GM10248 (cell line): Measurements from ENCODE around the gene BACE2.

ENCODE experiments used
- CTCF ChIA-PET: fragments of 300-600 bp; sonication (Branson Sonifier 250); formaldehyde crosslinking; extraction: SDS; loops from one replicate; lab custom pipeline; 2021; ENCODE audit warnings: antibody characterized with exemption; lab: Yijun Ruan, JAX
- POLR2A ChIA-PET: fragments of 350-650 bp; sonication (Branson Sonifier 250); formaldehyde crosslinking; extraction: SDS; loops from one replicate; lab custom pipeline; 2020; ENCODE audit warnings: antibody characterized with exemption; lab: Yijun Ruan, JAX
- DNase-seq: peaks from one replicate; pipeline ENCODE4 v3.0.0; 2012; ENCODE audit errors: extremely low spot score
- CTCF ChIP-seq: IDR thresholded peaks from 2 replicates; pipeline ENCODE4 v1.5.1; 2012; ENCODE audit warnings: mild to moderate bottlenecking, low read depth; ENCODE audit errors: extremely low read depth, missing control alignments, control extremely low read depth

The BACE2 gene

GRCh38 chr21:41325138-41325912, 157.4 kb downstream of the BACE2 start:
- no peak for DNase-seq
- TF ChIP-seq CTCF = no peak
- ChIA-PET CTCF (interaction anchor here (1.2 to 1.9 kb wide), 2 partner anchors 42 kb away, joined by 3 to 5 read pairs; no protein-coding TSS in a partner anchor), POLR2A (no interaction called here)

GRCh38 chr21:41326414-41327080, 158.6 kb downstream of the BACE2 start:
- POLR2A ChIA-PET = no interaction called here
- CTCF ChIA-PET = interaction anchor here (1.2 to 1.9 kb wide), 2 partner anchors 41 to 43 kb away, joined by 3 to 5 read pairs; no protein-coding TSS in a partner anchor
- TF ChIP-seq CTCF = no peak
- DNase-seq = no peak

GRCh38 chr21:41327753-41328152, 159.8 kb downstream of the BACE2 start:
- no peak for TF ChIP-seq CTCF
- POLR2A ChIA-PET = no interaction called here
- no peak for DNase-seq
- CTCF ChIA-PET = interaction anchor here (1.4 to 2.1 kb wide), 2 partner anchors 9 to 45 kb away, joined by 4 to 8 read pairs; no protein-coding TSS in a partner anchor

GRCh38 chr21:41328660-41329607, 161.0 kb downstream of the BACE2 start:
- no peak for DNase-seq
- ChIA-PET POLR2A (no interaction called here), CTCF (interaction anchor here (1.4 to 2.1 kb wide), 2 partner anchors 10 to 46 kb away, joined by 4 to 8 read pairs; no protein-coding TSS in a partner anchor)
- no peak for TF ChIP-seq CTCF
